ENCODE results near the gene R3HDM2. TPM values are rescaled to one million over a fixed set of nuclear protein-coding genes. Genes with fewer than 3 reads are reported as not detected.
"Not testable (repeated sequence)": the region's sequence is repeated elsewhere in the genome, so short reads cannot be mapped to it uniquely, and the experiment has no call there.

Gene R3HDM2
- polyA plus RNA-seq, 1 donor from 2014 or later, result 11.1 TPM

GRCh38 chr12:57428965-57429364 lies 1.9 kb downstream of the R3HDM2 start:
- no peaks in the 10 kb centered on the region for H4K20me1 ChIP-seq (ENCODE audit: insufficient read depth)
- no peak overlapping the region for H3K4me2 ChIP-seq (ENCODE audit: low read length)
- no peak overlapping the region for H3K9ac ChIP-seq (ENCODE audit: low read length)
- no peaks in the 10 kb centered on the region for H3K9me2 ChIP-seq (ENCODE audit: insufficient read depth, low read length)
- TF ChIP-seq REST (IDR thresholded peaks at IDR 0.05; ENCODE audit: borderline replicate concordance) (no peak), RAD21 (conservative IDR thresholded peaks at IDR 0.05) (no peak), EZH2 (IDR thresholded peaks at IDR 0.05; ENCODE audit: borderline replicate concordance, insufficient read depth, low read length, poor library complexity, severe bottlenecking) (no peak), CTCF (IDR thresholded peaks at IDR 0.05; ENCODE audit: poor library complexity, severe bottlenecking) (no peak), TAF1 (IDR thresholded peaks at IDR 0.05; ENCODE audit: low read depth) (no peak), EP300 (conservative IDR thresholded peaks at IDR 0.05; ENCODE audit: poor library complexity, severe bottlenecking) (no peak), POLR2AphosphoS5 (IDR thresholded peaks at IDR 0.05) (no peak)
- no peaks in the 10 kb centered on the region for H3K9me3 ChIP-seq (ENCODE audit: low read length)
- no peak overlapping the region for H3K27ac ChIP-seq (ENCODE audit: low read length)
- H3K79me2 ChIP-seq (replicated peaks; ENCODE audit: insufficient read depth, low read length), result peaks cover 20% of the 10 kb centered on the region
- no peaks in the 10 kb centered on the region for H3K36me3 ChIP-seq (ENCODE audit: insufficient read depth, low read length)
- H3F3A ChIP-seq (ENCODE audit: insufficient read depth, low read length, poor library complexity, severe bottlenecking), result no peaks in the 10 kb centered on the region
- peak overlapping the region; percentile 68 for H3K4me3 ChIP-seq (ENCODE audit: low read length)
- no peak overlapping the region for H2AFZ ChIP-seq (ENCODE audit: low read depth, low read length)
- no peaks in the 10 kb centered on the region for H3K27me3 ChIP-seq (ENCODE audit: insufficient read depth, low read depth, low read length)

GRCh38 chr12:57426948-57427347 lies 3.9 kb downstream of the R3HDM2 start:
- not testable (repeated sequence) for H3K36me3 ChIP-seq (ENCODE audit: insufficient read depth, low read length); H2AFZ ChIP-seq (ENCODE audit: low read depth, low read length); H3K9ac ChIP-seq (ENCODE audit: low read length); H3K4me3 ChIP-seq (ENCODE audit: low read length); H4K20me1 ChIP-seq (ENCODE audit: insufficient read depth); H3K27me3 ChIP-seq (ENCODE audit: insufficient read depth, low read depth, low read length); H3K9me3 ChIP-seq (ENCODE audit: low read length); H3F3A ChIP-seq (ENCODE audit: insufficient read depth, low read length, poor library complexity, severe bottlenecking); H3K4me2 ChIP-seq (ENCODE audit: low read length); H3K9me2 ChIP-seq (ENCODE audit: insufficient read depth, low read length); H3K27ac ChIP-seq (ENCODE audit: low read length)
- H3K79me2 ChIP-seq (replicated peaks; ENCODE audit: insufficient read depth, low read length), result peaks cover 20% of the 10 kb centered on the region

- no peak overlapping the region for H3K9ac ChIP-seq (ENCODE audit: low read length)
- H3K9me3 ChIP-seq (ENCODE audit: low read length), result no peaks in the 10 kb centered on the region
- no peaks in the 10 kb centered on the region for H3K36me3 ChIP-seq (ENCODE audit: insufficient read depth, low read length)
- TF ChIP-seq CTCF (IDR thresholded peaks at IDR 0.05; ENCODE audit: poor library complexity, severe bottlenecking) (no peak), RAD21 (conservative IDR thresholded peaks at IDR 0.05) (no peak), SMC3 (conservative IDR thresholded peaks at IDR 0.05; ENCODE audit: poor library complexity) (no peak), TAF1 (IDR thresholded peaks at IDR 0.05; ENCODE audit: low read depth) (no peak), MXI1 (conservative IDR thresholded peaks at IDR 0.05; ENCODE audit: poor library complexity, severe bottlenecking) (no peak), POLR2AphosphoS5 (IDR thresholded peaks at IDR 0.05) (no peak), EP300 (conservative IDR thresholded peaks at IDR 0.05; ENCODE audit: poor library complexity, severe bottlenecking) (no peak), EZH2 (IDR thresholded peaks at IDR 0.05; ENCODE audit: borderline replicate concordance, insufficient read depth, low read length, poor library complexity, severe bottlenecking) (no peak), REST (IDR thresholded peaks at IDR 0.05; ENCODE audit: borderline replicate concordance) (no peak)
- H2AFZ ChIP-seq (ENCODE audit: low read depth, low read length), result no peak overlapping the region
- H3K27me3 ChIP-seq (ENCODE audit: insufficient read depth, low read depth, low read length), result no peaks in the 10 kb centered on the region
- H3F3A ChIP-seq (ENCODE audit: insufficient read depth, low read length, poor library complexity, severe bottlenecking), result no peaks in the 10 kb centered on the region
- no peak overlapping the region for H3K27ac ChIP-seq (ENCODE audit: low read length)
- H3K9me2 ChIP-seq (ENCODE audit: insufficient read depth, low read length), result no peaks in the 10 kb centered on the region
- H3K4me2 ChIP-seq (ENCODE audit: low read length), result no peak overlapping the region
- no peaks in the 10 kb centered on the region for H4K20me1 ChIP-seq (ENCODE audit: insufficient read depth)
- H3K79me2 ChIP-seq (replicated peaks; ENCODE audit: insufficient read depth, low read length), result peaks cover 10% of the 10 kb centered on the region
- no peak overlapping the region for H3K4me3 ChIP-seq (ENCODE audit: low read length)
Measured at GRCh38 chr12:57420482-57420881, 10.4 kb downstream of the R3HDM2 start.

Data from neural cell (in vitro differentiated cells).